Peyer's patch (tissue), 4 donors: ENCODE data around the gene ABCA5.

Experiments used
- CTCF ChIP-seq, 6 experiments: fragments of 450-650 bp in 4 of 6; fragments of 200-600 bp in 2 of 6; sonication (generic) in 1 of 6; IDR thresholded peaks; one replicate each; pipeline ENCODE4 v1.5.1; 2017 to 2019; ENCODE audit warnings: antibody characterized with exemption in 6 of 6, mild to moderate bottlenecking in 3 of 6, moderate library complexity in 1 of 6
- POLR2A ChIP-seq, 2 donors: fragments of 450-650 bp; IDR thresholded peaks; one replicate each; pipeline ENCODE4 v1.5.1; 2017; ENCODE audit warnings: antibody characterized with exemption in 2 of 2, mild to moderate bottlenecking in 2 of 2, moderate library complexity in 2 of 2

- TF ChIP-seq CTCF (IDR thresholded peaks at IDR 0.05) (no peak), POLR2A (IDR thresholded peaks at IDR 0.05) (no peak)
These were observed 12.5 kb downstream of the ABCA5 start for GRCh38 chr17:69314246-69315065.
